ENCODE measurements around the gene PRPF8.

Gene PRPF8

GRCh38 chr17:1644493-1645206 lies 40.0 kb downstream of the PRPF8 start:
- no peak for DNase-seq (ENCODE audit: low read depth)

DNA sequence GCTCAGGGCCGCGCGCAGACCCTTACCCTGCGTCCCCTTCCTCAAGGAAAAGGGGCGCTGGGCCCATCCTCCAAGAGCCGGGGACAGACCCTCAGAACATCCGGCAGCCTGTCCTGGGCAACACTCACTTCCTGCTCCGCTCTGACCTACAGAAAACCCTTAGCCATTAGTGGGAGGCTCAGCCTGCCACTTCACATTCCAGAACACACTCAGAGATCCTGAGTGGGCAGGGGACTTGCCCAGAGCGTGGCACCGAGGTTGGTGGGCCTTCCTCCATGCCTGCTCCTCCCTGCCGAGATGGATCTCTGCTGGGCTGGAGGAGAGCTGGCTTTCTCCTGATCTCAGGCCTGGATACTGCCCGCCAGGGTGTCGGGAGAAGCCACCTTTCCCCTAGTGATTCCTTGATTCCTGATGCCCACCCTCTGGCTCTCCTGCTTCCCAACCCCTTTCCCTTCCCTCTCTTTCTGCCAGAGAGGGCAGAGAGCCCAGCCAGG lies 40.6 kb downstream of the PRPF8 start:
- no peak for DNase-seq (ENCODE audit: low read depth)

DNA sequence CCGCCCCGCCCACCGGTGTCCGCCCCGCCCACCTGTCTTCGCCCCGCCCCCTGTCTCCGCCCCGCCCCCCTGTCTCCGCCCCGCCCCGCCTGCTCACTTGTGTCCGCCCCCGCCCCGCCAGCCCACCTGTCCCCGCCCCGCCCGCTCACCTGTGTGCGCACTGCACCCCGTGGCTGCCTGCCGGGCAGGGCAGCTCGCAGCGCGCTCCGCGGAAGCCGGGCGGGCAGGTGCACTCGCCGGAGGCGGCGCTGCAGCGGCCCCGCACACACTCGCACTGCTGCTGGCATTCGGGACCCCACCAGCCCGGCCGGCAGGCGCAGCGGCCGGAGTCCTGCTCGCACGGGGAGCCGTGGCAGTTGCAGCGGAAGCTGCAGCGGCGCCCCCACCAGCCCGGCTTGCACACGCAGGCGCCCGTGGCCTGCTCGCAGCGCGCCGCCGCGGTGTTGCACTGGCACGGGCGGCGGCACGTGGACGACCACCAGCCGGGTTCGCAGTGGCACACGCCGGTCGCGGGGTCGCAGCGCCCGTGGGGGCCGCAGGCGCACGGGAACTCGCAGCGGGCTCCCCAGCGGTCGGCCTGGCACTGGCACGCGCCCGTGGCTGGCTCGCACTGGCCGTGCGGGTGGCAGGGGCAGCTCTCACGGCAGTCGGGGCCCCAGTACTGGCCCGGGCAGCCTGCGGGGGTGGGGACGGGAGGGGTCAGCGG lies 41.2 kb downstream of the PRPF8 start:
- DNase-seq (ENCODE audit: low read depth): no peak

GRCh38 chr17:1641065-1641403 lies 43.6 kb downstream of the PRPF8 start:
- DNase-seq (ENCODE audit: low read depth): no peak

- DNase-seq (ENCODE audit: low read depth): no peak
Observed at GRCh38 chr17:1640329-1641064, 44.2 kb downstream of the PRPF8 start.

DNA sequence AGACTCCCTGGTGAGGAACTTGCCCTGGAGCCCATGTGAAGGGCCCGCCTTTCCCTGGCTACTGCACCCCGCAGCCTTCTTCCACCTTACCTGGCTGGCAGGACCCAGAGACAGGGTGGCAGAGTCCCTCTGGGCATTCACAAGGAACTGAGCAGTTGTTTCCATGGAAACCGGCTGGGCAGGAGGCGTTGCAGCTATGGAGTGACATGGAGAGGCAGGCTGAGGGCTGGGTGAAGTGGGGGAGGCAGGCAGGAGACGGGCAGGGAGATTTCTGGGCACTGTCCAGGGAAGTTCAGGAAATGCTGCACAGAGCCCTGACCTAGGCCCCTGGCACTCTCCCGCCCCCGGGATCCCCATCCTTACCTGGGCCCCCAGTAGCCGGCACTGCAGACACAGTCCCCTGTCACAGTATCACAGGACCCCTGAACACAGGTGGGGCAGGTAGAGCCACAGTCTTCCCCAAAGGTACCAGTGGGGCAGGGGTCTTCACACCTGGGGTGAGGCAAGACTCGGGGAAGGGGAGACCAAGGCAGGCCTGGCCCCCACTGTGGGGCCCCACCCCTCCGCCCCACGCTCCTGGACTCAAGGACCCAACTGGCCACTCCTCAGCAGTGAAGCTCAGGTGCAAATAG lies 45.0 kb downstream of the PRPF8 start:
- DNase-seq (ENCODE audit: low read depth): no peak

GRCh38 chr17:1638624-1639300 lies 45.9 kb downstream of the PRPF8 start:
- no peak for DNase-seq (ENCODE audit: low read depth)

DNA sequence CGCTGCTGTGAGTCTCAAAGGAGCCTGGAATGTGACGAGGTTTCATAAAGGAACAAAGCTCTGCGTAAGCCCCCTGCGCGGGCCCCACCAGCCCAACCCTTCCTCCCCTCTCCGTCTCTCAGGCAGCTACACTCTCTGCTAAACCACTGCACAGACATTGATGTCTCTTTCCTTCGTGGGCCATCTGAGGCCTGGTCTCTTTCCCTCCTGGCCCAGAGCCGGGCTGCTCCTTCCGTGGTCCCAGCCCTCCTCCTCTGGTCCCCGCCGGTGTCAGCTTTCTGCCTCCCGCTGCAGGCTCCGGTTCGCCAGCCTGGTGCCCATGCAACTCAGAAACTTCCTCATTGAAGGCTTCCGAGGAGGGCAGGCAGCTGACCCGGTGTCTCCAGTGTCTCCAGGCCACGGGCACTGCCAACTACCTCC lies 46.5 kb downstream of the PRPF8 start:
- no peak for DNase-seq (ENCODE audit: low read depth)

DNA sequence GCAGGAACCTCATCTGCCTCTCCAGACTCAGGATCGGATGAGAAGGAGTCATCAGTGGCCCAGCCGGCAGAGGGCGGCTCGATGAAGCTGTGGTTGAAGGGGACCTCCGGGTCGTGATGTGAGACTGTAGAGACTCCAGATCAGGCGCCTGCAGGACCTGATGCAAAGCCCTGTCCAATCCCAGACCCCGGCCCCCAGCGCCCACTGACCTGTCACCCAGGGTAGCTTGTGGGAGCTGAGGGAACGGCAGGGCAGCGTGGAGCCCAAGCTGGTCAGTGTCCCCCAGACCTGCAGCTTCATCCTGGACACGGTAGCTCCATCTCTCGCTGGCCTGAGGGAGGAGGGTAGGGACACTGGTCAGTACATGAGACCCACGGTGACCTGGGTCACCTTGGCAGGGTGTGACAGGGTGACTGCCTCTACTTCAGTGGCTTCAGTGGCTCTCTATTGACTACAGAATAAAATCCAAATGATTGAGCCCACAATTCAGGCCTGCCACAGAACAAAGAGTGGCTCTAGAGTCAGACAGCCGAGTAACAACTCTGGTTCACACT lies 47.9 kb downstream of the PRPF8 start:
- DNase-seq (ENCODE audit: low read depth): no peak

GRCh38 chr17:1635675-1636465 lies 48.8 kb downstream of the PRPF8 start:
- no peak for DNase-seq (ENCODE audit: low read depth)

GRCh38 chr17:1634841-1635650 lies 49.6 kb downstream of the PRPF8 start:
- DNase-seq (ENCODE audit: low read depth): no peak

DNA sequence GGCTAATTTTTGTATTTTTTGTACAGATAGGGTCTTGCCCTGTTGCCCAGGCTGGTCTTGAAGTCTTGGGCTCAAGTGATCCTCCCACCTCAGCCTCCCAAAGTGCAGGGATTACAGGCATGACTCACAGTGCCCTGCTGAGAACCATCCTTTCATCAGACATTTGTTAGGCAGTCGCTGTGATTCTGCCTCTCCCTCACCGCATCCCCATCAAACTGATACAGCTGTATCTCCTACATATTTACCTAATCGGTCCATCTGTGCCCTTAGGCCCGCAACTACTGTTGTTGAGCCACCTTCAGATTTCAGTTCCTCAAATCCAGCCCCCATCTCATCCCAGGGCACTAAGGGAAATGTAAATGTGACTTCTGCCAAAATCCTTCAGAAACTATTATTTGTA lies 54.0 kb downstream of the PRPF8 start:
- DNase-seq (ENCODE audit: low read depth): no peak

DNA sequence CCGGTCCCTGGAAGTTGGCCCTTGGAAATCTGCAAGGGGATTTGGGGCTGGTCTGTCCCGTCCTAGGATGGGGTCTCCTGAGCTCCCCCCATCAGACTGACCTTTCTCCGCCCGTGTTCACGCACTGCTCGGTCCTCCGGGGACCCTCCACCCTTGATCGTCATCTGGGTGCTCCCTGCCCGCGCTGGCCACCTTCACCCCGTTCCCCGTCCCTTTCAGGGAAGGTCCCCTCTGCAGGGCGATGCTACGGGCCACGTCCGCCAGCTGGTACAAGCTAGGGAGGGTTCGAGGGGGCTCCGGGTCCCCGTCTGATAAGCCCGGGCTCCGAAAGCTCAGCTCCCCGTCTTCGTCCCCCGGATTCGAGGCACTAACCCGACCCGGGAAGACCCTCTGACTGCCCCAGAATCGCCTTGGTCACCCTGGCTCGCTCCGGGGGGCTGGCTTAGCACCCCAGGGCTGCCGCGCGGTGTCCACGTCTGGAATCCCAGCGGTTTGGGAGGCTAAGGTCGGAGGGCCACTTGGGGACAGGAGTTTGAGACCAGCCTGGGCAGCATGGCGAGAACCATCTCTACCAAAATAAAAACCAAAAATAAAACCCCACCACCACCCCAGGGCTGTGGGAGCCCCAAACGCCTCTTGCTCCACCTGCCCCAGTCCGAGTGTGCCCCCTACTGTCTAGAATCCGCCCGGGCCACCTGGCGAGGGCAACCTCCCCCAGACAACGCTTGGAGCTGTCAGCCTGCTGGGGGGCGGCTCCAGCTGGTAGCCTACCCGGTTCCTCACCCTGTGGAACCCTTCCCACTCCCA lies 55.0 kb downstream of the PRPF8 start:
- DNase-seq (ENCODE audit: low read depth): peak; percentile 75

GRCh38 chr17:1628856-1629503 lies 55.7 kb downstream of the PRPF8 start:
- DNase-seq (ENCODE audit: low read depth): peak; percentile 85

GRCh38 chr17:1627982-1628855 lies 56.4 kb downstream of the PRPF8 start, which contains the start of gene SLC43A2:
Gene SLC43A2, minus strand, starts transcription at chr17:1628834. Its CDS starts 960 bp downstream, at chr17:1627874.
- DNase-seq (ENCODE audit: low read depth): peak; percentile 69

DNA sequence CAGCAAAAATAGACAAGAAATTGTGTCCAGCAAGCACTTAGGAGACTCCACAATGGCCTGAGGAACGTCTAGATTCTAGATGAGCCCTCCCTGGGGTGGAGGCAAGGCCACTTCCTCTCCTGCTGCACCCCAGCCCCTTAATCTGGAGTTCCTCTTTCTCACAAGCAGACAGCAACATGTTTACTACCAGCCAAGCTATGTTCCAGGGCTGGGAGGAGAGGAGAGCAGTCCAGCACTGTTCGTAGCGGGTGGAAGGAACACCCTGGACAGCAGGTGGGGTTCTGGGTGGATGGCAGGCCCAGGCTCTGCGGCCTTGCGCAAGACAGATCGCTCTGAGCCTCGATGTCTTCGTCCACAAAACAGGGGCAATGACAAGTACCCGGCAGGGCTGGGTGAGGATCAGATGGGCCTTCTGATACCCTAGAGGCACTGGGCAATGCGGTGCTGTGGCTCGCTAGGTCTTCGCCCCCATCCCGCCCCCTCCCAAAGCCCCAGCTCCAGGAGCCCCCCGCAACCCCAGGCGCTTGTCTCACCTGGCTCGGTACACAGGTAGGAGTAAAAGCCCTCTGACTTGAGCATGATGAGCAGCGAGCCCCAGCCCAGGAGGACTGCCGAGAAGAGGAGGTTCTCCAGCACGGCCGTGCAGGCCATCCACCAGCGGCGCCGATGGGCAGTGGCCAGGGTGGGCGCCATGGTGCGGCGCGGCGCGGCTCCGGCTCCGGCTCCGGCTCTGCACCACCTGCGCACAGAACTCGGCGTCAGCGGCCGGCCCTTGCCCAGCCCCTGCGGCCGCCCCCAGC lies 57.3 kb downstream of the PRPF8 start:
- no peak for DNase-seq (ENCODE audit: low read depth)

GRCh38 chr17:1626333-1626732 lies 58.3 kb downstream of the PRPF8 start:
- no peak for DNase-seq (ENCODE audit: low read depth)
